GM08714 (cell line): ENCODE data around the gene PI4KB.

Experiments used
- H3K4me3 ChIP-seq: fragments of 200-500 bp; sonication (Bioruptor generic); 2 replicates; pipeline ENCODE4 v1.5.1; 2014; ENCODE audit warnings: mild to moderate bottlenecking, low read length, inconsistent platforms
- ZNF274 ChIP-seq: IDR thresholded peaks from 2 replicates; pipeline ENCODE4 v1.6.1; 2012; ENCODE audit warnings: mild to moderate bottlenecking, low read depth, low read length

The PI4KB gene

GRCh38 chr1:151327223-151327902, at the start of gene PI4KB:
TSS of gene PI4KB (minus strand) at chr1:151327416. CDS start at chr1:151316481, 10,935 bp downstream.
- TF ChIP-seq ZNF274: no peak
- peak within 1 kb of the TSS; percentile 98 for H3K4me3 ChIP-seq

- TF ChIP-seq ZNF274: no peak
Observed at GRCh38 chr1:151373196-151373595, 46.0 kb upstream of the PI4KB start.

GRCh38 chr1:151372058-151372934, 45.1 kb upstream of the PI4KB start, which contains the start of gene SELENBP1:
TSS of gene SELENBP1 (minus strand) at chr1:151372705. CDS start at chr1:151372641, 64 bp downstream.
- no peak within 1 kb of the TSS for H3K4me3 ChIP-seq
- TF ChIP-seq ZNF274: no peak

More at GRCh38 chr1:151373196-151373595, 46.0 kb upstream of the PI4KB start:
- no peak overlapping the region for H3K4me3 ChIP-seq

- TF ChIP-seq ZNF274: no peak
- no peak overlapping the region for H3K4me3 ChIP-seq
Observed at GRCh38 chr1:151371370-151372057, 44.3 kb upstream of the PI4KB start.

- no peak for TF ChIP-seq ZNF274
- no peak overlapping the region for H3K4me3 ChIP-seq
Observed at GRCh38 chr1:151370211-151370911, 43.1 kb upstream of the PI4KB start.

GRCh38 chr1:151369621-151370048, 42.4 kb upstream of the PI4KB start:
- H3K4me3 ChIP-seq: no peak overlapping the region
- no peak for TF ChIP-seq ZNF274

GRCh38 chr1:151369302-151369610, 42.0 kb upstream of the PI4KB start:
- TF ChIP-seq ZNF274: no peak
- H3K4me3 ChIP-seq: no peak overlapping the region

- H3K4me3 ChIP-seq: no peak overlapping the region
- no peak for TF ChIP-seq ZNF274
Observed at GRCh38 chr1:151368393-151369301, 41.4 kb upstream of the PI4KB start.

- H3K4me3 ChIP-seq: no peak overlapping the region
- TF ChIP-seq ZNF274: no peak
Observed at GRCh38 chr1:151367658-151368392, 40.6 kb upstream of the PI4KB start.

GRCh38 chr1:151364996-151365395, 37.8 kb upstream of the PI4KB start:
- no peak for TF ChIP-seq ZNF274
- H3K4me3 ChIP-seq: no peak overlapping the region

- H3K4me3 ChIP-seq: no peak overlapping the region
- no peak for TF ChIP-seq ZNF274
Observed at GRCh38 chr1:151362308-151363155, 35.3 kb upstream of the PI4KB start.
